GM13977 (cell line): ENCODE measurements around the gene GPR179.
A peak's percentile ranks its signal among the peaks of the same experiment; 100 is the strongest.

Experiments used
- DNase-seq: peaks from one replicate; pipeline ENCODE4 v3.0.0; 2012; ENCODE audit warnings: low spot score
- CTCF ChIP-seq: IDR thresholded peaks from 2 replicates; pipeline ENCODE4 v1.5.1; 2012; ENCODE audit warnings: mild to moderate bottlenecking, control low read depth; ENCODE audit not compliant: insufficient read depth; ENCODE audit errors: extremely low read depth, missing control alignments
- in situ Hi-C: fragments of 300-500 bp; cut with MboI; formaldehyde crosslinking; loops from one replicate; pipeline ENCODE4 v1.12.0; 2022; ENCODE audit warnings: low sequenced_read_pairs, low pct_unique_long_range_greater_than_20kb, mixed read lengths, inconsistent platforms; ENCODE audit not compliant: unreplicated experiment

GPR179 gene

GRCh38 chr17:38353086-38353604, 9.4 kb upstream of the GPR179 start:
- no peak for TF ChIP-seq CTCF
- in situ Hi-C loops = no loop called here
- DNase-seq = no peak

GRCh38 chr17:38352245-38353085, 8.7 kb upstream of the GPR179 start:
- no peak for DNase-seq
- TF ChIP-seq CTCF = no peak
- in situ Hi-C loops = no loop called here

GRCh38 chr17:38351412-38352222, 7.9 kb upstream of the GPR179 start, which contains the start of gene SOCS7:
SOCS7 (plus strand) TSS chr17:38351844; CDS start chr17:38352053, 209 bp downstream.
- in situ Hi-C loops = no loop called here
- DNase-seq = peak; percentile 97
- no peak for TF ChIP-seq CTCF

GRCh38 chr17:38350035-38350434, 6.3 kb upstream of the GPR179 start:
- DNase-seq = no peak
- TF ChIP-seq CTCF = no peak
- in situ Hi-C loops = no loop called here

- peak; percentile 95 for TF ChIP-seq CTCF
- peak; percentile 77 for DNase-seq
- in situ Hi-C loops = loop anchor here (5.0 kb wide), 1 partner anchor 68 kb away; no protein-coding TSS in a partner anchor
These were observed 5.5 kb upstream of the GPR179 start for GRCh38 chr17:38349097-38349730.

GRCh38 chr17:38345743-38346142, 2.0 kb upstream of the GPR179 start:
- DNase-seq = no peak
- in situ Hi-C loops = loop anchor here (5.0 kb wide), 1 partner anchor 72 kb away; no protein-coding TSS in a partner anchor
- TF ChIP-seq CTCF = no peak
